ENCODE measurements around the gene SDK1.

GRCh38 chr7:3955751-3956696, 655.0 kb downstream of the SDK1 start:
- TF ChIP-seq CTCF (IDR thresholded peaks at IDR 0.05), result no peak
- TF ChIP-seq POLR2A (IDR thresholded peaks at IDR 0.05), result no peak
- no peak for TF ChIP-seq EP300 (IDR thresholded peaks at IDR 0.05)
